ENCODE measurements around the gene P3H4.
"Not testable (repeated sequence)": the region's sequence is repeated elsewhere in the genome, so short reads cannot be mapped to it uniquely, and the experiment has no call there.

Gene P3H4, protein sequence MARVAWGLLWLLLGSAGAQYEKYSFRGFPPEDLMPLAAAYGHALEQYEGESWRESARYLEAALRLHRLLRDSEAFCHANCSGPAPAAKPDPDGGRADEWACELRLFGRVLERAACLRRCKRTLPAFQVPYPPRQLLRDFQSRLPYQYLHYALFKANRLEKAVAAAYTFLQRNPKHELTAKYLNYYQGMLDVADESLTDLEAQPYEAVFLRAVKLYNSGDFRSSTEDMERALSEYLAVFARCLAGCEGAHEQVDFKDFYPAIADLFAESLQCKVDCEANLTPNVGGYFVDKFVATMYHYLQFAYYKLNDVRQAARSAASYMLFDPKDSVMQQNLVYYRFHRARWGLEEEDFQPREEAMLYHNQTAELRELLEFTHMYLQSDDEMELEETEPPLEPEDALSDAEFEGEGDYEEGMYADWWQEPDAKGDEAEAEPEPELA

DNA sequence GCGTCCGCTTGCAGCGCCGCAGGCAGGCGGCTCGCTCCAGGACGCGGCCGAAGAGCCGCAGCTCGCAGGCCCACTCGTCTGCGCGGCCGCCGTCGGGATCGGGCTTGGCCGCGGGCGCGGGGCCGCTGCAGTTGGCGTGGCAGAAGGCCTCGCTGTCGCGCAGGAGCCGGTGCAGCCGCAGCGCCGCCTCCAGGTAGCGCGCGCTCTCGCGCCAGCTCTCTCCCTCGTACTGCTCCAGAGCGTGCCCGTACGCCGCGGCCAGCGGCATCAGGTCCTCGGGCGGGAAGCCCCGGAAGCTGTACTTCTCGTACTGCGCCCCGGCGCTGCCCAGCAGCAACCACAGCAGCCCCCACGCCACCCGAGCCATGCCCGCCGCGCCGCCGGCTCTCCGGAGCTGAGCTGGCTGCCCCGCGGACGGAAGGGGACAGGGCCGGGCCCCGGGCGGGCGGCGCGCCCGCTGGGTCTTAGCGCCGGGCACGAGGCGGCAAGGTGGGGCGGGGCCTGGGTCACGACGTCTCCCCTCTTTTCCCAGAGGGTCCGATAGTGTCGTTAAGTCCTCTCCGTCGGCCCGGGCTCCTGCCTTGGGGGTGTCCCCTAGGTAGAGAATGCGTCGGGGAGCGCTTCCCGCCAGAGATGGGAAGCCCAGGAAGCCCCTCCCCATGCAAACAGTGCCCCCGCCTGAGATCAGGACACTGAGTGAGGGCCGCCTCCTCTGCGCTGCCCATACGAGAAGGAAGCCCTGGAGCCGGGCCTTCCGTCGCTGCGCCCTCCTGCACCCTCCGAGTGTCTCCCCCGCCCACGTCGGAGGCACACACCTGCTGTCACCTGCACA, at the start of gene P3H4:
Gene P3H4 (minus strand): TSS at position 401 of the 832 bp plus-strand sequence. CDS start 34 bp downstream, at position 367.
- DNase-seq (ENCODE audit: low read depth, low spot score), result no peak
- Histone ChIP-seq H3K4me1 (ENCODE audit: insufficient read depth, insufficient read length) (peaks cover 16% of the 10 kb centered on the region), H3K9me3 (ENCODE audit: insufficient read depth, low read length) (no peaks in the 10 kb centered on the region), H3K4me3 (ENCODE audit: insufficient read length, low read depth) (peak within 1 kb of the TSS; percentile 87), H3K36me3 (ENCODE audit: insufficient read depth, insufficient read length, low read length) (peaks cover 45% of the 10 kb centered on the region), H3K9ac (ENCODE audit: insufficient read length, low read depth) (peak within 1 kb of the TSS; percentile 91), H3K27me3 (ENCODE audit: insufficient read depth, insufficient read length) (no peaks in the 10 kb centered on the region)
- TF ChIP-seq SUZ12 (IDR thresholded peaks at IDR 0.05; ENCODE audit: extremely low read depth, insufficient read depth, insufficient read length) (no peak), ZNF274 (IDR thresholded peaks at IDR 0.05; ENCODE audit: low read depth, low read length) (no peak), YY1 (IDR thresholded peaks at IDR 0.05; ENCODE audit: insufficient read depth, insufficient read length) (no peak)

DNA sequence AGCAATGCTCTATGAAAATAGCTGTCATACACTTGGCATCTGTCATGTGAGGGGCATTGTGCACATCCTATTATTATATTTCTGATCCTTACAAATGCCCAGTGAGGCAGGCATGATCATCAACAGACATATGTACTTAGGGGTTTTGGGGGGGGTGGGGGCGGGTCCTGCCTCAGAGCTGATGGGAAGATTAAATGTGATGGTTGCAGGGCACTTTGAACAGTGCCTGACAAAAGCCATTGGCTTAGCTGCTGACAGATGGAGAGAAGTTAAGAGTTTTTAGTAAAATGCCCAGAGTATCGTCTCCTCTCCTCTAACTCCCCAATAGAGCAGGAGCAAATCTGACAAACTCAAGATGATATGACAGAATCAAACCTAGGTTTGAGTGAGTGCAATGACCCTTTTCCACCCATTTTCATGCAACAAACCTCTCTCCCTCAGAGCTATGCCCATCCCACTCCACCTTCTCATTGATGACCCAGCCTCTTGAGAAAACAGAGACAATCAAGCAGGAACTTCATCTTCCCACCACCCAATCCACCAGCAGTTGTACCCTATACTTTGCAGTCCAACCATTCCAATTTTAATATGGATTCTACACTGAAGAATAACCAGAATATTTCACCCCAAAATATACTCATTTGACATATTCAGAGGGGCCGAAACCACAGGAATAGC, 48.6 kb upstream of the P3H4 start:
- Histone ChIP-seq H3K4me1 (ENCODE audit: insufficient read depth, insufficient read length) (peaks cover 8% of the 10 kb centered on the region), H3K9ac (ENCODE audit: insufficient read length, low read depth) (no peak overlapping the region), H3K36me3 (ENCODE audit: insufficient read depth, insufficient read length, low read length) (peaks cover 6% of the 10 kb centered on the region), H3K9me3 (ENCODE audit: insufficient read depth, low read length) (no peaks in the 10 kb centered on the region), H3K4me3 (ENCODE audit: insufficient read length, low read depth) (no peak overlapping the region), H3K27me3 (ENCODE audit: insufficient read depth, insufficient read length) (no peaks in the 10 kb centered on the region)
- no peak for TF ChIP-seq ZNF274 (IDR thresholded peaks at IDR 0.05; ENCODE audit: low read depth, low read length)
- TF ChIP-seq YY1 (IDR thresholded peaks at IDR 0.05; ENCODE audit: insufficient read depth, insufficient read length), result no peak
- TF ChIP-seq SUZ12 (IDR thresholded peaks at IDR 0.05; ENCODE audit: extremely low read depth, insufficient read depth, insufficient read length), result no peak
- no peak for DNase-seq (ENCODE audit: low read depth, low spot score)

DNA sequence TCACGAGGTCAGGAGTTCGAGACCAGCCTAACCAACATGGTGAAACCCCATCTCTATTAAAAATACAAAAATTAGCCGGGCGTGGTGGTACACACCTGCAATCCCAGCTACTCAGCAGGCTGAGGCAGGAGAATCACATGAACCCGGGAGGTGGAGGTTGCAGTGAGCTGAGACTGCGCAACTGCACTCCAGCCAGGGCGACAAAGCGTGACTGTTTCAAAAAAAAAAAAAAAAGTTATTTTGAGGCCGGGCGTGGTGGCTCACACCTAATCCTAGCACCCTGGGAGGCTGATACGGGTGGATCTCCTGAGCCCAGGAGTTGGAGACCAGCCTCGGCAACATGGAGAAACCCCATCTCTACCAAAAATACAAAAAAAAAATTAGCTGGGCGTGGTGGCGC, 39.6 kb upstream of the P3H4 start:
- H3K4me3 ChIP-seq (ENCODE audit: insufficient read length, low read depth); H3K9ac ChIP-seq (ENCODE audit: insufficient read length, low read depth); H3K4me1 ChIP-seq (ENCODE audit: insufficient read depth, insufficient read length); H3K27me3 ChIP-seq (ENCODE audit: insufficient read depth, insufficient read length); H3K9me3 ChIP-seq (ENCODE audit: insufficient read depth, low read length); DNase-seq (ENCODE audit: low read depth, low spot score): not testable (repeated sequence)
- peaks cover 44% of the 10 kb centered on the region for H3K36me3 ChIP-seq (ENCODE audit: insufficient read depth, insufficient read length, low read length)

DNA sequence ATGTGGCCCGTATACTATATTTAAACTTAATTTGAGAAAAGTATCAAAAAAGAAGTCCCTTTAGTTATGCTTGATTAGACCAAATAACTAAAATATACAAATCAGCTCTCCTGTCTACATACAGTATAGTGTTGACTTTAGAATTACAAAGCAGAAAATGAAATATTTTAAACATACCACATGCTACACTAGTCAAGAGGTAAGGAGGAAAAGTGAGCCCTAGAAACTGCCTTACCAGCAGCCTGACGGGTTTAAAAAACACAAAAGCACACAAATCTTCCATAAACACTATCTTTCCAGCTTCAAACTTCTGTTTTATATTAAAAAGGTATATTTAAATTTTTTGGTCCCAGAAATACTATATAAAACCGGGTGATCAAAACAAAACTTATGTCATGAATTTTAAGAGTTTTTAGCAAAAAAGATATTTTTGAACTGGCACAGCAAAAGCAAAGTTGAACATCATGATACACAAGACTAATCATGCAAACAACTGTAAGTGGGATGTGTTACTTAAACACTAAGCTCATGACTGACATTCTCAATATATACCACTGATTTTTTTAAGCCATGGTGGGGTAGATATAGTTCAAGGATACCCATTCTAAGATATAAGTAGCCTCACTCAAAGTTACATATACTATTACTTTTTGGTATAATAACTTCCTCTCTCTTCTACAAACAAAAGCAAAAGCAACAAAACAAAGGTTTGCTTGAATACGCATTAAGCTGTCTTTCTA, 37.7 kb upstream of the P3H4 start:
- Histone ChIP-seq H3K4me3 (ENCODE audit: insufficient read length, low read depth) (no peak overlapping the region), H3K9ac (ENCODE audit: insufficient read length, low read depth) (no peak overlapping the region), H3K9me3 (ENCODE audit: insufficient read depth, low read length) (no peaks in the 10 kb centered on the region), H3K36me3 (ENCODE audit: insufficient read depth, insufficient read length, low read length) (peaks cover 36% of the 10 kb centered on the region), H3K27me3 (ENCODE audit: insufficient read depth, insufficient read length) (no peaks in the 10 kb centered on the region), H3K4me1 (ENCODE audit: insufficient read depth, insufficient read length) (no peaks in the 10 kb centered on the region)
- DNase-seq (ENCODE audit: low read depth, low spot score), result no peak
- TF ChIP-seq ZNF274 (IDR thresholded peaks at IDR 0.05; ENCODE audit: low read depth, low read length) (no peak), YY1 (IDR thresholded peaks at IDR 0.05; ENCODE audit: insufficient read depth, insufficient read length) (no peak), SUZ12 (IDR thresholded peaks at IDR 0.05; ENCODE audit: extremely low read depth, insufficient read depth, insufficient read length) (no peak)

DNA sequence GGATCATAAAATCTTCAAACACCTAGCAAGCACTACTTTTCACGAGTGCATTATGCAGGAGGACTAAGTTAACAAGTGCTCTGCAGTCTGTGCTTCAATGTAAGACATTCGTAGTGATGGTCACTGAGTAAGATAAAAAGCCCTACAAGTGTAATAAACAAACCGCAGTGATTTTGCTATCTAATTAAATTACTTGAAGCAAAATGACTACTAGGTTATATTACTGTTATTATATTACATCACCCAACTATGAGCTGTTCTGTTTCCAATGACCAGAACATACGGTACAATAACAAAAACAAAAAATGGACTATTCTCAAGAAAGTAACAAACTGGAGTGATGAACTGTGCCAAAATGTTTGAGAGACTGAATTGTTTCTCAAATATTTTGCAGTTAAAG, 37.0 kb upstream of the P3H4 start:
- no peak for DNase-seq (ENCODE audit: low read depth, low spot score)
- no peak overlapping the region for H3K4me3 ChIP-seq (ENCODE audit: insufficient read length, low read depth)
- H3K4me1 ChIP-seq (ENCODE audit: insufficient read depth, insufficient read length), result no peaks in the 10 kb centered on the region
- no peak for TF ChIP-seq ZNF274 (IDR thresholded peaks at IDR 0.05; ENCODE audit: low read depth, low read length)
- TF ChIP-seq YY1 (IDR thresholded peaks at IDR 0.05; ENCODE audit: insufficient read depth, insufficient read length), result no peak
- no peak for TF ChIP-seq SUZ12 (IDR thresholded peaks at IDR 0.05; ENCODE audit: extremely low read depth, insufficient read depth, insufficient read length)
- no peaks in the 10 kb centered on the region for H3K27me3 ChIP-seq (ENCODE audit: insufficient read depth, insufficient read length)
- H3K9ac ChIP-seq (ENCODE audit: insufficient read length, low read depth), result no peak overlapping the region
- no peaks in the 10 kb centered on the region for H3K9me3 ChIP-seq (ENCODE audit: insufficient read depth, low read length)
- H3K36me3 ChIP-seq (ENCODE audit: insufficient read depth, insufficient read length, low read length), result peaks cover 29% of the 10 kb centered on the region

DNA sequence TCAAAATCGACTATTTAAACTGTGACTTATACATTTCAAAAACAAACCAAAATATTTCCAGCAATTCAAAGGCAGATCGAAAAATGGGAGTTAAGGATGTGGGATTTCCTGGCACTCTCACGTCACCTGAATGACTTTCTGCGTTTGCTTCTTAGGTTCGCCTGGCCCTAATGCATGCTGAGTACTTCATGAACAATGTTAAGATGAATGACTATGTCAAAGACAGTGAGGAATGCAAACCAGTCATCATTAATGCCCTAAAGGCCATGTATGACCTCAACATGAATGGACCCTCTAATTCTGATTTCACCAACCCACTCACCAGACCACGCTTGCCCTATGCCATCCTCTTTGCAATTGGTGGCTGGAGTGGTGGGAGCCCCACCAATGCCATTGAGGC, 33.2 kb upstream of the P3H4 start:
- Histone ChIP-seq H3K36me3 (ENCODE audit: insufficient read depth, insufficient read length, low read length) (peaks cover 7% of the 10 kb centered on the region), H3K4me1 (ENCODE audit: insufficient read depth, insufficient read length) (no peaks in the 10 kb centered on the region), H3K9me3 (ENCODE audit: insufficient read depth, low read length) (no peaks in the 10 kb centered on the region), H3K9ac (ENCODE audit: insufficient read length, low read depth) (no peak overlapping the region), H3K27me3 (ENCODE audit: insufficient read depth, insufficient read length) (no peaks in the 10 kb centered on the region), H3K4me3 (ENCODE audit: insufficient read length, low read depth) (no peak overlapping the region)
- DNase-seq (ENCODE audit: low read depth, low spot score), result no peak
- TF ChIP-seq YY1 (IDR thresholded peaks at IDR 0.05; ENCODE audit: insufficient read depth, insufficient read length), result no peak
- TF ChIP-seq SUZ12 (IDR thresholded peaks at IDR 0.05; ENCODE audit: extremely low read depth, insufficient read depth, insufficient read length), result no peak
- TF ChIP-seq ZNF274 (IDR thresholded peaks at IDR 0.05; ENCODE audit: low read depth, low read length), result no peak

DNA sequence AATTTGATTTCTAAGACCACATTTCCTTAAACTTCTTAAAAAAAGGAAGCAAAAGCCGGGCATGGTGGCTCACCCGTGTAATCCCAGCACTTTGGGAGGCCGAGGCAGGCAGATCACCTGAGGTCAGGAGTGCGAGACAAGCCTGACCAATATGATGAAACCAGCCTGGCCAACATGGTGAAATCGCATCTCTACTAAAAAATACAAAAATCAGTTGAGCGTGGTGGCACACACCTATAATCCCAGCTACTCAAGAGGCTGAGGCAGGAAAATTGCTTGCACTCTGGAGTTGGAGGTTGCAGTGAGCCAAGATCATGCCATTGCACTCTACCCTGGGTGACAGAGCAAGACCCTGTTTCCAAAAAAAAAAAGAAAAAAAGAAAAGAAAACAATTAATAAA, 29.0 kb upstream of the P3H4 start:
- H3K9me3 ChIP-seq (ENCODE audit: insufficient read depth, low read length); H3K9ac ChIP-seq (ENCODE audit: insufficient read length, low read depth); H3K36me3 ChIP-seq (ENCODE audit: insufficient read depth, insufficient read length, low read length); DNase-seq (ENCODE audit: low read depth, low spot score); H3K4me1 ChIP-seq (ENCODE audit: insufficient read depth, insufficient read length); H3K4me3 ChIP-seq (ENCODE audit: insufficient read length, low read depth): not testable (repeated sequence)
- H3K27me3 ChIP-seq (ENCODE audit: insufficient read depth, insufficient read length), result peaks cover 16% of the 10 kb centered on the region

DNA sequence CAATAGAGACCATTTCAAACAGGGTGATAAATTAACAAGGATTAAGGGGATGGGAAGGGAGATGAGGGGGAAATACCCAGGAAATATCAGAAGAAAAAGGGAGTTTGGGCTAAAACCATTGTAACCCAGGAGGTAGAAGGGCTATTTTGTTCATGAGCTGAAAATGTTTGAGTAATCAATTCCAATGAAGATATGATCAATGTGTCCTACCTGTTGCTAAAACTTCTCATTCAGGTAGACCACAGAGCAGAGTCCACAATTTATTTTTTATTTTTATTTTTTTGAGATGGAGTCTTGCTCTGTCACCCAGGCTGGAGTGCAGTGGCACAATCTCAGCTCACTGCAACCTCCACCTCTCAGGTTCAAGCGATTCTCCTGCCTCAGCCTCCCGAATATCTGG, 27.7 kb upstream of the P3H4 start:
- H3K4me3 ChIP-seq (ENCODE audit: insufficient read length, low read depth); H3K9ac ChIP-seq (ENCODE audit: insufficient read length, low read depth); DNase-seq (ENCODE audit: low read depth, low spot score); H3K9me3 ChIP-seq (ENCODE audit: insufficient read depth, low read length); H3K36me3 ChIP-seq (ENCODE audit: insufficient read depth, insufficient read length, low read length); H3K4me1 ChIP-seq (ENCODE audit: insufficient read depth, insufficient read length): not testable (repeated sequence)
- peaks cover 22% of the 10 kb centered on the region for H3K27me3 ChIP-seq (ENCODE audit: insufficient read depth, insufficient read length)

Measured in NT2/D1 (cell line).